B cell (primary cell): ENCODE results near the gene INAFM2. TPM values are rescaled to one million over a fixed set of nuclear protein-coding genes. Genes with fewer than 3 reads are reported as not detected.

Experiments
- ATAC-seq: fragments of 200-7000 bp; cut with Tn5 transposase; one replicate; pipeline ENCODE4 v1.10.0; 2021; ENCODE audit warnings: low read depth, mild to moderate bottlenecking, moderate number of reproducible peaks, moderate library complexity
- CTCF ChIA-PET: fragments of 350-600 bp; sonication (Branson Sonifier 250); formaldehyde crosslinking; loops from one replicate; lab custom pipeline; 2021; ENCODE audit warnings: antibody characterized with exemption, inconsistent platforms; lab: Charles Lee
- POLR2A ChIA-PET: fragments of 350-600 bp; sonication (Branson Sonifier 250); formaldehyde crosslinking; loops from one replicate; lab custom pipeline; 2021; ENCODE audit warnings: antibody characterized with exemption; lab: Charles Lee
- DNase-seq: peaks from one replicate; pipeline ENCODE4 v3.0.0; 2013
- H2AFZ ChIP-seq: 2 replicates; pipeline ENCODE4 v1.6.1; 2012; ENCODE audit warnings: mild to moderate bottlenecking, low read depth, low read length; ENCODE audit not compliant: insufficient read depth, poor library complexity, severe bottlenecking
- H3K27ac ChIP-seq, 2 donors: 1 replicate in 1 of 2; 2 replicates in 1 of 2; pipeline ENCODE4 v1.5.1; 2012 to 2013; ENCODE audit warnings: low read length in 2 of 2, mild to moderate bottlenecking in 2 of 2, moderate library complexity in 1 of 2
- H3K27me3 ChIP-seq, 4 experiments: fragments of 200-600 bp in 1 of 4; sonication (generic) in 1 of 4; replicated peaks in 1 of 4; 1 replicate in 2 of 4; 2 replicates in 2 of 4; pipeline versions ENCODE4 v1.6.1 to v1.7.0; 2013 to 2016; ENCODE audit warnings: low read length in 3 of 4, mild to moderate bottlenecking in 2 of 4, mixed read lengths in 1 of 4, moderate library complexity in 1 of 4; ENCODE audit not compliant: insufficient read depth in 4 of 4, control insufficient read depth in 3 of 4; ENCODE audit errors: control extremely low read depth in 1 of 4
- H3K36me3 ChIP-seq, 2 experiments: replicated peaks in 1 of 2; 1 replicate in 1 of 2; 2 replicates in 1 of 2; pipeline versions ENCODE4 v1.6.1 to v1.7.1; 2013; ENCODE audit warnings: low read length in 1 of 2; ENCODE audit not compliant: insufficient read depth in 2 of 2, control insufficient read depth in 1 of 2; ENCODE audit errors: control extremely low read depth in 1 of 2, extremely low read depth in 1 of 2
- H3K4me1 ChIP-seq, 2 donors: fragments of 200-600 bp in 1 of 2; sonication (generic) in 1 of 2; 1 replicate in 1 of 2; 2 replicates in 1 of 2; pipeline versions ENCODE4 v1.5.1 to v1.6.1; 2013 to 2017; ENCODE audit warnings: low read length in 2 of 2; ENCODE audit not compliant: control insufficient read depth in 2 of 2, insufficient read depth in 2 of 2
- H3K4me2 ChIP-seq: replicated peaks from 2 replicates; pipeline ENCODE3; 2012; ENCODE audit warnings: mild to moderate bottlenecking, low read depth, low read length; ENCODE audit not compliant: poor library complexity, severe bottlenecking
- H3K4me3 ChIP-seq, 5 experiments: fragments of 200-600 bp in 1 of 5; sonication (generic) in 1 of 5; 1 replicate in 3 of 5; 2 replicates in 2 of 5; pipeline versions ENCODE4 v1.5.1 to v1.7.0; 2011 to 2016; ENCODE audit warnings: low read length in 4 of 5, mild to moderate bottlenecking in 4 of 5, low read depth in 2 of 5, control low read depth in 1 of 5, moderate library complexity in 1 of 5; ENCODE audit not compliant: insufficient read depth in 1 of 5; ENCODE audit errors: control extremely low read depth in 1 of 5, extremely low read depth in 1 of 5
- H3K79me2 ChIP-seq: fragments of 200-600 bp; sonication (generic); one replicate; pipeline ENCODE4 v1.6.0; 2016; ENCODE audit warnings: low read length; ENCODE audit not compliant: control insufficient read depth, insufficient read depth
- H3K9ac ChIP-seq: fragments of 200-600 bp; sonication (generic); 2 replicates; pipeline ENCODE4 v1.6.1; 2017; ENCODE audit warnings: mild to moderate bottlenecking, low read length, moderate library complexity
- H3K9me3 ChIP-seq, 3 donors: one replicate each; pipeline versions ENCODE4 v1.6.1 to v1.7.1; 2013; ENCODE audit warnings: low read length in 2 of 3; ENCODE audit not compliant: control insufficient read depth in 2 of 3, insufficient read depth in 1 of 3; ENCODE audit errors: control extremely low read depth in 1 of 3
- H4K20me1 ChIP-seq: 2 replicates; pipeline ENCODE4 v1.6.0; 2012; ENCODE audit warnings: mild to moderate bottlenecking, low read length; ENCODE audit not compliant: insufficient read depth, control insufficient read depth, poor library complexity, severe bottlenecking
- H3K27ac Mint-ChIP-seq: one replicate; pipeline ENCODE4 v1.8.0; 2021; ENCODE audit warnings: mixed read lengths
- H3K27me3 Mint-ChIP-seq: one replicate; pipeline ENCODE4 v1.8.0; 2021; ENCODE audit warnings: mixed read lengths
- H3K4me1 Mint-ChIP-seq: one replicate; pipeline ENCODE4 v1.8.0; 2021; ENCODE audit warnings: mixed read lengths
- H3K4me3 Mint-ChIP-seq: one replicate; pipeline ENCODE4 v1.8.0; 2021; ENCODE audit warnings: mixed read lengths
- H3K9me3 Mint-ChIP-seq: one replicate; pipeline ENCODE4 v1.8.0; 2022; ENCODE audit warnings: mixed read lengths; ENCODE audit not compliant: insufficient read depth
- EZH2 ChIP-seq: IDR thresholded peaks from 2 replicates; pipeline ENCODE4 v1.6.1; 2012; ENCODE audit warnings: borderline replicate concordance, low read depth, mild to moderate bottlenecking, moderate library complexity, low read length; ENCODE audit not compliant: insufficient read depth, poor library complexity, severe bottlenecking
- WGBS: methylation state at CpG from one replicate; pipeline ENCODE4 v1.1.5; 2013; ENCODE audit warnings: missing lambda C conversion rate; ENCODE audit not compliant: insufficient coverage; 5-methylcytosine and 5-hydroxymethylcytosine counted together
- intact Hi-C: fragments of 100-400 bp; cut with micrococcal nuclease; formaldehyde crosslinking; loops from one replicate; pipeline ENCODE4 v1.10.0; 2022
- polyA plus RNA-seq: library from polyadenylated mRNA; depleted of rRNA; stranded (reverse); fragments of >200 nt; gene quantifications from 2 replicates; pipeline ENCODE4 v1.2.3, GENCODE V29; 2012
- total RNA-seq, 2 donors: library from RNA; stranded (reverse); fragments of 120-200 nt in 1 of 2; gene quantifications; 1 replicate in 1 of 2; 2 replicates in 1 of 2; pipeline versions ENCODE4 v1.2.3 to v1.2.4, GENCODE V29; 2013 to 2022
- TF ChIP-seq, protein P1 (sequence below): fragments of 200-600 bp; IDR thresholded peaks from one replicate; pipeline ENCODE4 v1.8.0; 2022; ENCODE audit warnings: antibody characterized with exemption, mild to moderate bottlenecking

INAFM2 gene
- total and polyA plus RNA-seq, 2 donors (not counting 1 experiment from before 2014, with no cell fraction given) = 3.0 to 7.0 TPM

DNA sequence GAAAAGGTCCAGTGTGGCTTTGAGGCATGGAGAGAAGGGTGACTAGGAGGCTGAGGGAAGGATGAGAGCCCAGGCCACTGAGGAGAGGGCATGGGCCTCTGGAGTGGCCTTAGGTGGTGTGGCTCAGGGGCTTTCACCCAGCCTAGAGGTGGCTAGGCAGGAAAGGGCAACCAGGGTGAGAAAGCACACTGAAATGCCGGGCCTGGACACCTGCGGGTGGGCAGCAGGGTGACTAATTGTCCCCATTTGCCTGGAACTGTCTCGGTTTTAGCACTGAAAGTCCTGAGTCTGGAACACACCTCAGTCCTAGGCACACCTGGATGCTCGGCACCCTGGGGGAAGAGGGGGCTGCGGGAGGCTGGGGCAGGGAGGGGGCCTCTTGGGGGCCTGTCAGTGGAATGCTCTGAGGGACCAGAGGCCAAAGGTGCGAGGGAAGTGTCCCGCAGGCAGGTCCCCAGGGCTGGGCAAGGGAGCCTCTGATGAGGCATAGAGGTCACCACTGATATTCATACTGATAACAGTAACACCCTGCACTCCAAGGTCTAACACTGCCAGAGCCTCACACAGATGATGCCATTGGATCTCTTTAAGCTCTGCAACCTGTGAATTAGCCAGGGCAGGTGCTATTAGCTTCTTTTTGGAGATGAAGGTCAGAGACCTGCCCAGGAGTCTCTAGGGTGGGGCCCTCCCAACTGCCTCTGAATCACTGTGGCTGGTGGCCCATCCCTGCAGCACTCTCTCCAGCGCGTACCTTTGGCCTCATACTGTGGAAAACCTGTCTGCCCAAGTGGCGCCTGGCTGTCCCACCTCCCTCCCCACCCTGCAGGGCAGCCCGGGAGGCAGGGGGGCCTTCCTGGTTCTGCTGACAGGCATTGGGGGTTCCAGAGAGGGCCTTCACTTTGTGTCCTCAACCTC lies 24.3 kb downstream of the INAFM2 start:
- no peaks in the 10 kb centered on the region for H3K9me3 ChIP-seq
- H3K9me3 Mint-ChIP-seq = no peaks in the 10 kb centered on the region
- no peaks in the 10 kb centered on the region for H3K79me2 ChIP-seq
- H3K9ac ChIP-seq = no peak overlapping the region
- ATAC-seq (no peak), DNase-seq (no peak)
- ChIA-PET CTCF (interaction anchor here (15.0 kb wide), 1 partner anchor 74 kb away, joined by 308 read pairs; no protein-coding TSS in a partner anchor), POLR2A (no interaction called here)
- H3K36me3 ChIP-seq = no peaks in the 10 kb centered on the region
- no peaks in the 10 kb centered on the region for H4K20me1 ChIP-seq
- no peak overlapping the region for H2AFZ ChIP-seq
- H3K4me2 ChIP-seq = no peak overlapping the region
- no peaks in the 10 kb centered on the region for H3K27me3 Mint-ChIP-seq
- H3K27ac ChIP-seq = no peak overlapping the region
- H3K4me3 ChIP-seq = no peak overlapping the region
- TF ChIP-seq, protein P1, sequence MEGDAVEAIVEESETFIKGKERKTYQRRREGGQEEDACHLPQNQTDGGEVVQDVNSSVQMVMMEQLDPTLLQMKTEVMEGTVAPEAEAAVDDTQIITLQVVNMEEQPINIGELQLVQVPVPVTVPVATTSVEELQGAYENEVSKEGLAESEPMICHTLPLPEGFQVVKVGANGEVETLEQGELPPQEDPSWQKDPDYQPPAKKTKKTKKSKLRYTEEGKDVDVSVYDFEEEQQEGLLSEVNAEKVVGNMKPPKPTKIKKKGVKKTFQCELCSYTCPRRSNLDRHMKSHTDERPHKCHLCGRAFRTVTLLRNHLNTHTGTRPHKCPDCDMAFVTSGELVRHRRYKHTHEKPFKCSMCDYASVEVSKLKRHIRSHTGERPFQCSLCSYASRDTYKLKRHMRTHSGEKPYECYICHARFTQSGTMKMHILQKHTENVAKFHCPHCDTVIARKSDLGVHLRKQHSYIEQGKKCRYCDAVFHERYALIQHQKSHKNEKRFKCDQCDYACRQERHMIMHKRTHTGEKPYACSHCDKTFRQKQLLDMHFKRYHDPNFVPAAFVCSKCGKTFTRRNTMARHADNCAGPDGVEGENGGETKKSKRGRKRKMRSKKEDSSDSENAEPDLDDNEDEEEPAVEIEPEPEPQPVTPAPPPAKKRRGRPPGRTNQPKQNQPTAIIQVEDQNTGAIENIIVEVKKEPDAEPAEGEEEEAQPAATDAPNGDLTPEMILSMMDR = no peak
- TF ChIP-seq EZH2 = no peak
- H3K4me3 Mint-ChIP-seq = no peak overlapping the region
- H3K27me3 ChIP-seq = no peaks in the 10 kb centered on the region
- 93% methylated on average over 8 of the region's 11 CpGs for WGBS
- H3K4me1 ChIP-seq = no peaks in the 10 kb centered on the region
- H3K4me1 Mint-ChIP-seq = no peaks in the 10 kb centered on the region
- no peak overlapping the region for H3K27ac Mint-ChIP-seq
- intact Hi-C loops = no loop called here

DNA sequence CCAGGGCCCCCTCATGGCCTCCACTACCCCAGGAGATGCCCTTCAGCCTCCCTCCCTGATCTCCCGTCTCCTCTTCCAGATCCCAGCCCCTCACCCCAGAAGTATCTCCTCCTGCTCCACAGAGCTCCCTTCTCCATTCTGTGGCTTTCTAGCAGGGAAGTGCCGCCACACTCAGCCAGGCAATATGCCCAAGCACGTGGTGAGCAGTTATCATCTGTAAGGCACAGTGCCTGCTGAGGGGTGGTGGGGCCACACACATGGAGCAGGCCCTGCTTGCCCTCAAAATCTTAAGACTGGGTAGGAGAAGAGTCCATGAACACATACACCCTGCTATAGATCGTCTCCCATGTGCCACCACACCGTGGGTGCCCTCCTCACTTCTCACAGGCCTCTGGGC lies 25.0 kb downstream of the INAFM2 start:
- H3K27me3 Mint-ChIP-seq = no peaks in the 10 kb centered on the region
- H3K9ac ChIP-seq = no peak overlapping the region
- CTCF ChIA-PET = interaction anchor here (1.7 to 15.0 kb wide), 2 partner anchors 9 to 73 kb away, joined by 3 to 308 read pairs; no protein-coding TSS in a partner anchor
- H3K9me3 ChIP-seq = no peaks in the 10 kb centered on the region
- DNase-seq (no peak), ATAC-seq (no peak)
- H3K4me2 ChIP-seq = no peak overlapping the region
- H3K27ac Mint-ChIP-seq = no peak overlapping the region
- POLR2A ChIA-PET = no interaction called here
- H3K4me3 ChIP-seq = no peak overlapping the region
- no peaks in the 10 kb centered on the region for H3K4me1 ChIP-seq
- H3K9me3 Mint-ChIP-seq = no peaks in the 10 kb centered on the region
- no peak overlapping the region for H3K4me3 Mint-ChIP-seq
- no peaks in the 10 kb centered on the region for H3K4me1 Mint-ChIP-seq
- H3K79me2 ChIP-seq = no peaks in the 10 kb centered on the region
- H3K27ac ChIP-seq = no peak overlapping the region
- no peak overlapping the region for H2AFZ ChIP-seq
- H3K27me3 ChIP-seq = no peaks in the 10 kb centered on the region
- no peak for TF ChIP-seq EZH2
- TF ChIP-seq, protein P1 = no peak
- WGBS = 81% methylated on average over 3 of the region's 5 CpGs
- no peaks in the 10 kb centered on the region for H4K20me1 ChIP-seq
- no peaks in the 10 kb centered on the region for H3K36me3 ChIP-seq
- intact Hi-C loops = no loop called here
